ENCODE data around the gene TRERF1.

TRERF1 gene

GRCh38 chr6:42390228-42390934, 61.3 kb downstream of the TRERF1 start:
- FAIRE-seq (peak; percentile 48), DNase-seq (ENCODE audit: insufficient read length) (no peak)
- peak; percentile 23; the same call in 1 of the 2 replicates for TF ChIP-seq POLR2A (IDR thresholded peaks at IDR 0.05; ENCODE audit: low read depth, low read length)
- TF ChIP-seq TAF1 (IDR thresholded peaks at IDR 0.05; ENCODE audit: borderline replicate concordance, low read depth, low read length): no peak

DNA sequence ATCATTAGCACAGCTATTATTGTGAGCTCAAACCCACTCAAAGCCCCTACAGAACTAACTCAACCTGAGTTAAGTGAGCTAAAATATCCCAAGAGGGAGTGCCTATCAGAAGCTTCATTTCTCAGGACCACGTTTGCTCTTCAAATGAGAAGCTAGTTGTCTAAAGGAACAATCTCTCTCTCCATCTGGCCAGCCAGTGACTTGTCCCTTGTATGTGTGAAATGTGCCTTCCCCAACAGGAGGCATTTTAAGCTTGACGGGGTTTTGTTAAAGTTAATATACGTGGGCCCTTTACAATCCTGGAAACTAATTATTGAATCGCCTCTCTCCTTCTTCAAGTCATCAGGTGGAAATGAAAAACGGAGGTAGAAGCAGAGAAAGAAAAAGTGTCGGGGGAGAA, 62.0 kb downstream of the TRERF1 start:
- FAIRE-seq: peak; percentile 68
- DNase-seq (ENCODE audit: insufficient read length): no peak
- TF ChIP-seq TAF1 (IDR thresholded peaks at IDR 0.05; ENCODE audit: borderline replicate concordance, low read depth, low read length) (no peak), POLR2AphosphoS5 (IDR thresholded peaks at IDR 0.05; ENCODE audit: low read depth, low read length) (no peak), POLR2A (IDR thresholded peaks at IDR 0.05; ENCODE audit: low read depth, low read length) (no peak)

GRCh38 chr6:42388046-42388445, 63.7 kb downstream of the TRERF1 start:
- TF ChIP-seq POLR2AphosphoS5 (IDR thresholded peaks at IDR 0.05; ENCODE audit: low read depth, low read length): no peak
- TF ChIP-seq POLR2A (IDR thresholded peaks at IDR 0.05; ENCODE audit: low read depth, low read length): no peak
- TF ChIP-seq TAF1 (IDR thresholded peaks at IDR 0.05; ENCODE audit: borderline replicate concordance, low read depth, low read length): no peak
- no peak for FAIRE-seq
- no peak for DNase-seq (ENCODE audit: insufficient read length)

DNA sequence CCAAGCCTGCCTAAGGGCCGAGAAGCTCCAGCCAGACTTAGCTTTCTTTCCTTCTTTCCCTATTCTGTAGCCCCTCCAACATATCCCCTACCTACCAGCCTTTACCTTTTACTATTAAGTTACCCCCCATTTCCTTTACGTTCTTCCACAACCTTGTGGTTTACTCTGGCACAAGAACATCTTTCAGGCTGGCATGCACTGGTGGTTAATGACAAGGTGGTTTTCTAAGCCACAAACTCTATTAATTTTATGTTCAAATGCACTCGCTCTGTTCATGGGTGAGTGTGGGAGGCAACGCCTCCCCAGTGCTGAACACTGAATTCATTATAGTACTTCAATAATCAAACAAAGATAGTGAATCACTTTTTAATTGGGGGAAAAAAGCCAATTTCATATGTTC, 64.4 kb downstream of the TRERF1 start:
- peak; percentile 46 for FAIRE-seq
- DNase-seq (ENCODE audit: insufficient read length): no peak
- TF ChIP-seq TAF1 (IDR thresholded peaks at IDR 0.05; ENCODE audit: borderline replicate concordance, low read depth, low read length) (no peak), POLR2A (IDR thresholded peaks at IDR 0.05; ENCODE audit: low read depth, low read length) (no peak), POLR2AphosphoS5 (IDR thresholded peaks at IDR 0.05; ENCODE audit: low read depth, low read length) (no peak)

DNA sequence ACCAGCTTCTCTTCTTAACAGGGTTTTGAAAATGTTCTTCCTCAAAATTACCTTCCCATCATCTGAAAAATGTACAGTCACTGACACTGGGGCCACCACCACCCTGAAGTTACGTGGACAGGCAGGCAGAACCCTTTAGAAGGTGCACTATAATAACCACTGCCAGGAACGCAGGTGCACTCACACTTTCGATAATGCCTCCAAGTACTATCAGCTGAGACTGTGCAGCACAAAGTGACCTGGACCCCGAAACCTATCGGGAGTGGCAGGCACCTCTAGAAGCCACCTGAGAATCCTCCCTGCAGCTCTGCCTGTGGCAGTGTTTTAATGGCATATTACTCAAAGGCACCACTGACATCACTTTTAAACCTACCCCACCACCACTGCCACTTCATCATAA, 66.4 kb downstream of the TRERF1 start:
- DNase-seq (ENCODE audit: insufficient read length) (no peak), FAIRE-seq (no peak)
- TF ChIP-seq POLR2AphosphoS5 (IDR thresholded peaks at IDR 0.05; ENCODE audit: low read depth, low read length) (no peak), TAF1 (IDR thresholded peaks at IDR 0.05; ENCODE audit: borderline replicate concordance, low read depth, low read length) (no peak), POLR2A (IDR thresholded peaks at IDR 0.05; ENCODE audit: low read depth, low read length) (no peak)

- no peak for TF ChIP-seq POLR2AphosphoS5 (IDR thresholded peaks at IDR 0.05; ENCODE audit: low read depth, low read length)
- no peak for TF ChIP-seq POLR2A (IDR thresholded peaks at IDR 0.05; ENCODE audit: low read depth, low read length)
- TF ChIP-seq TAF1 (IDR thresholded peaks at IDR 0.05; ENCODE audit: borderline replicate concordance, low read depth, low read length): no peak
- FAIRE-seq: peak; percentile 54
Measured at GRCh38 chr6:42383421-42384205, 68.1 kb downstream of the TRERF1 start.

DNA sequence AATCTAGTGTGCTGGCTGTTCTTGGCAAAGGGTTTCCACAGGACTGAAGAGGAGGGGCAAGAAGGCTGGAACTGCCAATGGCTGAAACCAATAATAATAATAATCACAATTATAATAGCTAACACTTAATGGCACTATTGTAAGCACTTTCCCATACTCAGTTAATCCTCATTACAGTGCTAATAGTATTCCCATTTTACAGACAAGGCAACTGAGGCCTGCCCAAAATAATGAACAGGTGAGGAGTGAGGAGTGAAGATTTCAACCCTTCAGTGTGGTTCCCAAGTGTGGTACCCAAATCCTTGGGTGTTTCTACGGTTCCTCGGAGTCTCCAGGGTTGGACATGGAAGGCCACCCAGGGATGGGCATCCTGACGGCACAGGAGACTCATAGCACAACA, 69.9 kb downstream of the TRERF1 start:
- TF ChIP-seq POLR2AphosphoS5 (IDR thresholded peaks at IDR 0.05; ENCODE audit: low read depth, low read length) (no peak), TAF1 (IDR thresholded peaks at IDR 0.05; ENCODE audit: borderline replicate concordance, low read depth, low read length) (no peak), POLR2A (IDR thresholded peaks at IDR 0.05; ENCODE audit: low read depth, low read length) (no peak)
- no peak for DNase-seq (ENCODE audit: insufficient read length)
- FAIRE-seq: no peak

More at GRCh38 chr6:42383421-42384205, 68.1 kb downstream of the TRERF1 start:
- no peak for DNase-seq (ENCODE audit: insufficient read length)

DNA sequence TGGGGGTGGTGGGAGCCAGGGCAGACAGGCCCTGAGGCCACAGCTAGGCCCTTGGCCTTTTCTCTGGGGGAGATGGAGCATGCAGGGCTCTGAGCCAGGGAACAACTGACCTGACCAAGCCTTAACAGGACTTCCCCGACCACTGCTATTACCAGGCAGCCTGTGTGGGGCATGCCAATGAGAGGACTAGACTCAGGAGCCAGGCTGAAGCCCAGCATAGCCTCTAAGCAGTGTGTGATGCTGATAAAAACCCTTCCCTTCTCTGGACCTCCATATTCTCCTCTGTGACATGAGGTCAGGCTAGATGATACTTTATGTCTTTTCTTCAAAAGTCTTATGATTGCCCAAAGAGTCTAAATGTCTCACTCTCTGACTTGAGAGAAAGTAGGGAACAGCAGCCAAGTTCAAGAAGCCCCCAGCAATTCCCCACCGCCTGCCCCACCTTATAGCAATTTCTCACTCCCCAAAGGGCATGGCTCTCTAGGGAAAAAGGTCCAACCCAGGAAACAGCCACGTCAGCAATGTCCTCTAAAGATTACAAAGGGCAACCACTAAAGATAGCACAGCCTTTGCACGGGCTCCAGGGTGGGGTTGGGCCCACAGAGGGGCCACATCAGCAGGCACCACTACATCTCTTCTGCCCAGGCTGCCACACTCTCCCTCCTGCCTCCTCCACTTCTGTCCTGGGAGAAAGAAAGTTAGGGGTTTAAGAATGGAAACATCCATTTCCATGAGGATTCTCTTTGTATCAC, 71.3 kb downstream of the TRERF1 start:
- DNase-seq (ENCODE audit: insufficient read length): no peak
- FAIRE-seq: peak; percentile 17
- TF ChIP-seq POLR2AphosphoS5 (IDR thresholded peaks at IDR 0.05; ENCODE audit: low read depth, low read length) (no peak), TAF1 (IDR thresholded peaks at IDR 0.05; ENCODE audit: borderline replicate concordance, low read depth, low read length) (no peak)

DNA sequence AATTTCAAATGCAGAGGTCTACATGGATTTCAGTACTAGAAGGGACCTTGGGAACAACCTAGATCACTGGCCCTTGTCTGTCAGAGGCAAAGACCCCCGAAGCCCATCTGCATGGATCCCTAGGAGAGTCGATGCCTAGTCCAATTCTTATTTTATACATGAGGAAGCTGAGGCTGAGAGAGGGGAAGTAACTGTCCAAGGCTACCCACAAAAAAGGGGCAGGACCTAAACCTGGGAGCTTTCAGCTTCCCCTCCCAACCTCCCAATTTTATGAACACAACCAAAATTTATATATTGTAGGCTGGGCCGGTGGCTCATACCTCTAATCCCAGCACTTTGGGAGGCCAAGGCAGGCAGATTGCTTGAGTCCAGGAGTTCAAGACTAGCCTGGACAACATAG, 73.2 kb downstream of the TRERF1 start:
- DNase-seq (ENCODE audit: insufficient read length): no peak
- no peak for FAIRE-seq

DNA sequence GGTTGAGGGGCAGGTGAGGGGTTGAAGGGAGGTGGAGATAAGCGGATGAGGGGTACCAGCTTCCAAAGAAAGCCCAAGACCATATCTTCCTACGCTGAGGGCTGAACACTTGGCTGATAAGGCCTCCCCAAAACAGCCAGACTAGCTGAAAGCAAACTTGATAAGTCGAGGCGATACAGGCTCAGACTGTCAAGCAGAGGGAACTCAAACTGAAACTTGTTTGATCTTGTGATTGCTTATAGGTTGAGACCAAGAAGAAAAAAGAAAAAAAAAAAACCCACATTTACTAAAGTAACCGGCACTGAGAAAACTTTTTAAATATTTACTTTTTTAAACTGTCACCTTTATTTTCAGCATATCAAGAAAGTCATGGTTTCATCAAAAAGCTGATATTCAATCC, 73.6 kb downstream of the TRERF1 start:
- TF ChIP-seq POLR2A (IDR thresholded peaks at IDR 0.05; ENCODE audit: low read depth, low read length): no peak
- no peak for TF ChIP-seq POLR2AphosphoS5 (IDR thresholded peaks at IDR 0.05; ENCODE audit: low read depth, low read length)
- TF ChIP-seq TAF1 (IDR thresholded peaks at IDR 0.05; ENCODE audit: borderline replicate concordance, low read depth, low read length): no peak
- DNase-seq (ENCODE audit: insufficient read length) (no peak), FAIRE-seq (peak; percentile 82)

More for the DNA sequence above, 73.2 kb downstream of the TRERF1 start:
- no peak for TF ChIP-seq POLR2A (IDR thresholded peaks at IDR 0.05; ENCODE audit: low read depth, low read length)
- no peak for TF ChIP-seq TAF1 (IDR thresholded peaks at IDR 0.05; ENCODE audit: borderline replicate concordance, low read depth, low read length)
- TF ChIP-seq POLR2AphosphoS5 (IDR thresholded peaks at IDR 0.05; ENCODE audit: low read depth, low read length): no peak

DNA sequence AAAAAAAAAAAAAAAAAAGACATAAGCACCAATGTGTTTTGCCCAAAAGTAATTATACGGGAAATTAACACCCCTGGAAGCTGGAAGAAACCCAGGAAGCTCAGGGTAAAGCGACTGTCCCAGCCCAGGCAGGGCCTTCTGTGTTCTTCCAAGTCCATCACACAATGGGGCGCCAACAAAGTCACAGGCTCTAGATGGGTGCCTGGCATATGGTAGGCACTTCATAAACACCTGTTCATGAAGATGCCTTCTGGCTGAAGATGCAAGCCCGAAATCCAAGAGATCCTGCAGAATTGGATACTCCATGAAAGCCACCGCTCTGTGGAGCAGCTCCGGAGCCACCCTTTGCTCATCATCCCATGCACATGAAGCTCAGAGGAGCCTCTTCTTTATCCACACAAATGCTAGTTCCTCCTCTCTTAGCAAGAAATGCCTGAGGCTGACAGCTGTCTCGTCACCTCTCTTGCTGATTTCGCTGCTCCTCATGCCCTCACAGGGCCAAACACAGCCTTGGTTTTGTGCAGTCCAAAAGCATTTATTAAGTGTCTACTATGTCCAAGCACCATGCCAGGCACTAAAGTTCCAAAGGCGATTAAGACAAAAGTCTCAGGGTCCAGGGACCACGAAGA, 76.6 kb downstream of the TRERF1 start:
- TF ChIP-seq POLR2AphosphoS5 (IDR thresholded peaks at IDR 0.05; ENCODE audit: low read depth, low read length) (no peak), POLR2A (IDR thresholded peaks at IDR 0.05; ENCODE audit: low read depth, low read length) (no peak), TAF1 (IDR thresholded peaks at IDR 0.05; ENCODE audit: borderline replicate concordance, low read depth, low read length) (no peak)
- FAIRE-seq: peak; percentile 14
- DNase-seq (ENCODE audit: insufficient read length): no peak
